GM12878 (cell line): ENCODE data around the gene IMMP2L. TPM values are rescaled to one million over a fixed set of nuclear protein-coding genes. Genes with fewer than 3 reads are reported as not detected.

Experiments used
- ATAC-seq: fragments of 200-7000 bp; cut with Tn5 transposase; 3 replicates; pipeline ENCODE4 v1.9.1; 2020; ENCODE audit warnings: mild to moderate bottlenecking, moderate library complexity
- BruUV-seq: library from RNA; stranded (reverse); fragments of 400-500 nt; replicated peaks from 2 replicates; lab custom pipeline; 2021; lab: Mats Ljungman, UMichigan
- CTCF ChIA-PET: fragments of 300-600 bp; sonication (Branson Sonifier 250); formaldehyde crosslinking; extraction: SDS; loops from one replicate; lab custom pipeline; 2021; ENCODE audit warnings: inconsistent platforms; lab: Yijun Ruan, JAX
- POLR2A ChIA-PET: fragments of 350-600 bp; formaldehyde crosslinking; extraction: SDS; loops from one replicate; lab custom pipeline; 2021; ENCODE audit warnings: inconsistent platforms; lab: Charles Lee
- RAD21 ChIA-PET: fragments of 300-600 bp; sonication (Branson Sonifier 250); formaldehyde crosslinking; loops from one replicate; lab custom pipeline; 2023; ENCODE audit warnings: antibody characterized with exemption; ENCODE audit not compliant: unreplicated experiment; lab: Charles Lee
- SMC1A ChIA-PET: fragments of 300-600 bp; sonication (Branson Sonifier 250); formaldehyde crosslinking; loops from one replicate; lab custom pipeline; 2023; ENCODE audit not compliant: unreplicated experiment, uncharacterized antibody; lab: Charles Lee
- DNase-seq: peaks from one replicate; pipeline ENCODE4 v3.0.0-alpha.2; 2011; ENCODE audit warnings: low read depth, low spot score
- FAIRE-seq: peaks from 3 replicates; lab custom pipeline; 2011; peaks lifted over from hg19 to GRCh38; lab: Jason Lieb, UNC
- H2AFZ ChIP-seq: 2 replicates; pipeline ENCODE4 v1.6.0; 2011; ENCODE audit warnings: low read depth, low read length, control low read depth; ENCODE audit not compliant: control insufficient read depth
- H3K27ac ChIP-seq: 2 replicates; pipeline ENCODE4 v1.5.1; 2011; ENCODE audit warnings: control low read depth; ENCODE audit not compliant: control insufficient read depth, insufficient read depth
- H3K27me3 ChIP-seq, 2 experiments: replicated peaks in 1 of 2; 2 replicates each; pipeline versions ENCODE4 v1.6.0 to v1.6.1; 2011; ENCODE audit warnings: low read length in 1 of 2; ENCODE audit not compliant: control insufficient read depth in 2 of 2, insufficient read depth in 2 of 2
- H3K36me3 ChIP-seq, 2 experiments: 2 replicates each; pipeline ENCODE4 v1.5.1; 2011; ENCODE audit warnings: low read length in 1 of 2; ENCODE audit not compliant: control insufficient read depth in 2 of 2, insufficient read depth in 2 of 2
- H3K4me1 ChIP-seq: 2 replicates; pipeline ENCODE4 v1.6.1; 2011; ENCODE audit warnings: mild to moderate bottlenecking, low read length, moderate library complexity, mixed read lengths; ENCODE audit not compliant: control insufficient read depth, insufficient read depth
- H3K4me2 ChIP-seq: 2 replicates; pipeline ENCODE4 v1.6.0; 2011; ENCODE audit warnings: control low read depth; ENCODE audit not compliant: control insufficient read depth, insufficient read depth
- H3K4me3 ChIP-seq: fragments of 200-600 bp; sonication (generic); 2 replicates; pipeline ENCODE4 v1.5.1; 2016
- H3K79me2 ChIP-seq: 2 replicates; pipeline ENCODE4 v1.6.0; 2011; ENCODE audit warnings: low read length; ENCODE audit not compliant: control insufficient read depth, insufficient read depth
- H3K9ac ChIP-seq: 2 replicates; pipeline ENCODE4 v1.8.0; 2011; ENCODE audit warnings: low read length, control low read depth, mixed read lengths; ENCODE audit not compliant: control insufficient read depth, insufficient read depth
- H3K9me3 ChIP-seq: replicated peaks from 3 replicates; pipeline ENCODE4 v1.5.1; 2011; ENCODE audit warnings: mild to moderate bottlenecking, low read length; ENCODE audit not compliant: control insufficient read depth, insufficient read depth
- H4K20me1 ChIP-seq: 2 replicates; pipeline ENCODE4 v1.6.0; 2011; ENCODE audit not compliant: control insufficient read depth, insufficient read depth
- BACH1 ChIP-seq: fragments of 450-650 bp; IDR thresholded peaks from 2 replicates; pipeline ENCODE4 v1.6.1; 2017; ENCODE audit warnings: mild to moderate bottlenecking, borderline replicate concordance
- BMI1 ChIP-seq: fragments of 450-650 bp; IDR thresholded peaks from 2 replicates; pipeline ENCODE4 v1.6.1; 2016; ENCODE audit warnings: mild to moderate bottlenecking, moderate library complexity, borderline replicate concordance
- DPF2 ChIP-seq: fragments of 450-650 bp; IDR thresholded peaks from 2 replicates; pipeline ENCODE4 v1.6.1; 2017; ENCODE audit warnings: mild to moderate bottlenecking
- EP300 ChIP-seq, 2 experiments: fragments of 150-350 bp in 1 of 2; IDR thresholded peaks; 2 replicates each; pipeline ENCODE4 v1.6.1; 2011 to 2012; ENCODE audit warnings: low read depth in 2 of 2, low read length in 2 of 2, borderline replicate concordance in 1 of 2, improper control_type of control experiment in 1 of 2, inconsistent platforms in 1 of 2; ENCODE audit not compliant: control insufficient read depth in 1 of 2
- FOS ChIP-seq: IDR thresholded peaks from 3 replicates; pipeline ENCODE4 v1.6.1; 2011; ENCODE audit warnings: borderline replicate concordance; ENCODE audit not compliant: insufficient read length; ENCODE audit errors: extremely low read depth
- FOXM1 ChIP-seq: IDR thresholded peaks from 2 replicates; pipeline ENCODE4 v1.6.1; 2012; ENCODE audit warnings: low read depth, mild to moderate bottlenecking, inconsistent platforms, low read length, moderate library complexity
- HDAC2 ChIP-seq: fragments of 200-600 bp; sonication (generic); IDR thresholded peaks from 2 replicates; pipeline ENCODE4 v1.6.1; 2017
- IRF4 ChIP-seq: IDR thresholded peaks from 2 replicates; pipeline ENCODE4 v1.6.1; 2011; ENCODE audit warnings: low read depth, low read length
- KAT2A ChIP-seq: conservative IDR thresholded peaks from 2 replicates; pipeline ENCODE4 v1.6.1; 2011; ENCODE audit warnings: low read depth, low read length; ENCODE audit not compliant: control insufficient read depth
- MXI1 ChIP-seq: fragments of 150-350 bp; IDR thresholded peaks from 2 replicates; pipeline ENCODE4 v1.6.1; 2011; ENCODE audit warnings: low read depth, mild to moderate bottlenecking, inconsistent platforms, low read length, improper control_type of control experiment
- PML ChIP-seq: IDR thresholded peaks from 2 replicates; pipeline ENCODE4 v1.6.1; 2012; ENCODE audit warnings: low read length, inconsistent platforms
- POU2F2 ChIP-seq: IDR thresholded peaks from 3 replicates; pipeline ENCODE4 v1.6.1; 2011; ENCODE audit warnings: low read depth, mild to moderate bottlenecking, low read length, borderline replicate concordance
- SMAD1 ChIP-seq: fragments of 450-650 bp; IDR thresholded peaks from 2 replicates; pipeline ENCODE4 v1.6.1; 2018; ENCODE audit warnings: mild to moderate bottlenecking, low read depth; ENCODE audit not compliant: partially characterized antibody
- SMARCA5 ChIP-seq: fragments of 450-650 bp; IDR thresholded peaks from 2 replicates; pipeline ENCODE4 v1.6.1; 2017; ENCODE audit warnings: mild to moderate bottlenecking
- SMC3 ChIP-seq: IDR thresholded peaks from 2 replicates; pipeline ENCODE4 v1.6.1; 2011; ENCODE audit warnings: low read length, improper control_type of control experiment, borderline replicate concordance
- SREBF2 ChIP-seq: IDR thresholded peaks from 2 replicates; pipeline ENCODE4 v1.6.1; 2012; ENCODE audit warnings: mild to moderate bottlenecking, low read length
- WGBS: methylation state at CpG from one replicate; pipeline ENCODE4 v1.1.6; 2016; ENCODE audit warnings: low lambda C conversion rate; ENCODE audit not compliant: insufficient replicate concordance, insufficient coverage; ENCODE audit errors: missing lambda C conversion rate; 5-methylcytosine and 5-hydroxymethylcytosine counted together
- in situ Hi-C: fragments of 300-500 bp; cut with MboI; formaldehyde crosslinking; loops from 9 replicates; pipeline ENCODE4 v1.14.3; 2018; ENCODE audit warnings: mixed read lengths
- intact Hi-C: fragments of 100-400 bp; cut with micrococcal nuclease; formaldehyde crosslinking; loops from one replicate; pipeline ENCODE4 v1.14.2; 2022; ENCODE audit not compliant: unreplicated experiment
- polyA plus RNA-seq, 11 experiments: library from polyadenylated mRNA; depleted of rRNA in 4 of 11; unstranded in 6 of 11; stranded (reverse) in 5 of 11; fragments of >200 nt; fragmentation: Nextera tagmentation in 4 of 11; fragmentation: Illumina TruSeq in 1 of 11; extraction: Ambion mirVana in 4 of 11; extraction: Trizol in 1 of 11; gene quantifications; 1 replicate in 1 of 11; 2 replicates in 10 of 11; pipeline versions ENCODE4 v1.2.1 to v1.2.3, GENCODE V29; 2011 to 2016; ENCODE audit warnings: inconsistent platforms in 2 of 11, missing spikeins in 2 of 11, low read depth in 1 of 11
- total RNA-seq, 4 experiments: library from RNA; depleted of rRNA in 3 of 4; stranded (reverse); fragments of >200 nt in 3 of 4; fragmentation: Illumina TruSeq in 1 of 4; extraction: Trizol in 1 of 4; gene quantifications; 2 replicates each; pipeline versions ENCODE4 v1.2.1 to v1.2.3, GENCODE V29; 2013 to 2021
- TF ChIP-seq, protein P1 (sequence below): IDR thresholded peaks from 2 replicates; pipeline ENCODE4 v1.6.1; 2011; ENCODE audit warnings: low read depth, low read length, improper control_type of control experiment, borderline replicate concordance
- TF ChIP-seq, protein P2 (sequence below): IDR thresholded peaks from 2 replicates; pipeline ENCODE4 v1.6.1; 2012; ENCODE audit warnings: low read length, inconsistent platforms
- TF ChIP-seq, protein P3 (sequence below): fragments of 450-650 bp; IDR thresholded peaks from 2 replicates; pipeline ENCODE4 v1.6.1; 2017; ENCODE audit warnings: mild to moderate bottlenecking
- TF ChIP-seq, protein P4 (sequence below): fragments of 450-650 bp; conservative IDR thresholded peaks from 2 replicates; pipeline ENCODE4 v1.6.1; 2017; ENCODE audit warnings: mild to moderate bottlenecking, moderate library complexity

The IMMP2L gene
- total and polyA plus RNA-seq, 10 of the 15 experiments (the other 5 are each of a cell fraction or from before 2014, with no cell fraction given), result 12.6 to 46.3 (median 19.6) TPM

DNA sequence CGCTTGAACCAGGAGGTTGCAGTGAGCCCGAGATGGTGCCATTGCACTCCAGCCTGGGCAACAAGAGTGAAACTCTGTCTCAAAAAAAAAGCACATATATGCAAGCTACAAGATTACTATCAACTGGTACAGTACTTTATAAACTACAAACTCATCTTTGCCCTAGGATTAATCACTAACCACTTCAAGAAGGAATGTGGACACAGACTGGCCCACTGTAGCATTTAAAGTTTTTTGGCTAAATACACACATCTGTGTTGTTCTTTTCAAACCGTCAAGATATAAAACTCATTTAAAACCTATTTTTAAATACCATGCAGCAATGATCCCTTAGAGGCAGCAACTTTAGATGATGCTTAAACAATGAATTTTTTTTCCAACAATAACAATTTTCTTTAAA is 205.4 kb downstream of the IMMP2L start:
- no peak for DNase-seq
- Histone ChIP-seq H3K4me2 (no peak overlapping the region), H4K20me1 (no peaks in the 10 kb centered on the region), H3K79me2 (no peaks in the 10 kb centered on the region), H3K9ac (no peak overlapping the region), H3K36me3 (no peaks in the 10 kb centered on the region), H2AFZ (no peak overlapping the region), H3K27ac (no peak overlapping the region), H3K4me3 (no peak overlapping the region), H3K4me1 (no peaks in the 10 kb centered on the region), H3K27me3 (no peaks in the 10 kb centered on the region), H3K9me3 (no peaks in the 10 kb centered on the region)
- no peak for ATAC-seq
- no peak for TF ChIP-seq SMARCA5
- no peak for TF ChIP-seq HDAC2
- TF ChIP-seq KAT2A, result no peak
- no peak for TF ChIP-seq PML
- no peak for TF ChIP-seq IRF4
- no peak for TF ChIP-seq POU2F2
- TF ChIP-seq, protein P1, sequence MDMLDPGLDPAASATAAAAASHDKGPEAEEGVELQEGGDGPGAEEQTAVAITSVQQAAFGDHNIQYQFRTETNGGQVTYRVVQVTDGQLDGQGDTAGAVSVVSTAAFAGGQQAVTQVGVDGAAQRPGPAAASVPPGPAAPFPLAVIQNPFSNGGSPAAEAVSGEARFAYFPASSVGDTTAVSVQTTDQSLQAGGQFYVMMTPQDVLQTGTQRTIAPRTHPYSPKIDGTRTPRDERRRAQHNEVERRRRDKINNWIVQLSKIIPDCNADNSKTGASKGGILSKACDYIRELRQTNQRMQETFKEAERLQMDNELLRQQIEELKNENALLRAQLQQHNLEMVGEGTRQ, result no peak
- TF ChIP-seq, protein P2, sequence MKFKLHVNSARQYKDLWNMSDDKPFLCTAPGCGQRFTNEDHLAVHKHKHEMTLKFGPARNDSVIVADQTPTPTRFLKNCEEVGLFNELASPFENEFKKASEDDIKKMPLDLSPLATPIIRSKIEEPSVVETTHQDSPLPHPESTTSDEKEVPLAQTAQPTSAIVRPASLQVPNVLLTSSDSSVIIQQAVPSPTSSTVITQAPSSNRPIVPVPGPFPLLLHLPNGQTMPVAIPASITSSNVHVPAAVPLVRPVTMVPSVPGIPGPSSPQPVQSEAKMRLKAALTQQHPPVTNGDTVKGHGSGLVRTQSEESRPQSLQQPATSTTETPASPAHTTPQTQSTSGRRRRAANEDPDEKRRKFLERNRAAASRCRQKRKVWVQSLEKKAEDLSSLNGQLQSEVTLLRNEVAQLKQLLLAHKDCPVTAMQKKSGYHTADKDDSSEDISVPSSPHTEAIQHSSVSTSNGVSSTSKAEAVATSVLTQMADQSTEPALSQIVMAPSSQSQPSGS, result no peak
- TF ChIP-seq SMC3, result no peak
- no peak for TF ChIP-seq EP300 (IDR thresholded peaks at IDR 0.05; ENCODE audit: borderline replicate concordance in 1 of 2, control insufficient read depth in 1 of 2, low read depth in 2 of 2, low read length in 2 of 2)
- TF ChIP-seq DPF2, result no peak
- TF ChIP-seq, protein P3, sequence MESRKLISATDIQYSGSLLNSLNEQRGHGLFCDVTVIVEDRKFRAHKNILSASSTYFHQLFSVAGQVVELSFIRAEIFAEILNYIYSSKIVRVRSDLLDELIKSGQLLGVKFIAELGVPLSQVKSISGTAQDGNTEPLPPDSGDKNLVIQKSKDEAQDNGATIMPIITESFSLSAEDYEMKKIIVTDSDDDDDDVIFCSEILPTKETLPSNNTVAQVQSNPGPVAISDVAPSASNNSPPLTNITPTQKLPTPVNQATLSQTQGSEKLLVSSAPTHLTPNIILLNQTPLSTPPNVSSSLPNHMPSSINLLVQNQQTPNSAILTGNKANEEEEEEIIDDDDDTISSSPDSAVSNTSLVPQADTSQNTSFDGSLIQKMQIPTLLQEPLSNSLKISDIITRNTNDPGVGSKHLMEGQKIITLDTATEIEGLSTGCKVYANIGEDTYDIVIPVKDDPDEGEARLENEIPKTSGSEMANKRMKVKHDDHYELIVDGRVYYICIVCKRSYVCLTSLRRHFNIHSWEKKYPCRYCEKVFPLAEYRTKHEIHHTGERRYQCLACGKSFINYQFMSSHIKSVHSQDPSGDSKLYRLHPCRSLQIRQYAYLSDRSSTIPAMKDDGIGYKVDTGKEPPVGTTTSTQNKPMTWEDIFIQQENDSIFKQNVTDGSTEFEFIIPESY, result no peak
- TF ChIP-seq SMAD1, result no peak
- TF ChIP-seq FOS, result no peak
- TF ChIP-seq BMI1, result no peak
- TF ChIP-seq BACH1, result no peak
- TF ChIP-seq, protein P4, sequence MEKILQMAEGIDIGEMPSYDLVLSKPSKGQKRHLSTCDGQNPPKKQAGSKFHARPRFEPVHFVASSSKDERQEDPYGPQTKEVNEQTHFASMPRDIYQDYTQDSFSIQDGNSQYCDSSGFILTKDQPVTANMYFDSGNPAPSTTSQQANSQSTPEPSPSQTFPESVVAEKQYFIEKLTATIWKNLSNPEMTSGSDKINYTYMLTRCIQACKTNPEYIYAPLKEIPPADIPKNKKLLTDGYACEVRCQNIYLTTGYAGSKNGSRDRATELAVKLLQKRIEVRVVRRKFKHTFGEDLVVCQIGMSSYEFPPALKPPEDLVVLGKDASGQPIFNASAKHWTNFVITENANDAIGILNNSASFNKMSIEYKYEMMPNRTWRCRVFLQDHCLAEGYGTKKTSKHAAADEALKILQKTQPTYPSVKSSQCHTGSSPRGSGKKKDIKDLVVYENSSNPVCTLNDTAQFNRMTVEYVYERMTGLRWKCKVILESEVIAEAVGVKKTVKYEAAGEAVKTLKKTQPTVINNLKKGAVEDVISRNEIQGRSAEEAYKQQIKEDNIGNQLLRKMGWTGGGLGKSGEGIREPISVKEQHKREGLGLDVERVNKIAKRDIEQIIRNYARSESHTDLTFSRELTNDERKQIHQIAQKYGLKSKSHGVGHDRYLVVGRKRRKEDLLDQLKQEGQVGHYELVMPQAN, result no peak
- TF ChIP-seq FOXM1, result no peak
- no peak for TF ChIP-seq SREBF2
- no peak for TF ChIP-seq MXI1
- no TSS peak for BruUV-seq
- ChIA-PET RAD21 (no interaction called here), SMC1A (interaction anchor here (0.9 kb wide), 1 partner anchor 22 kb away, joined by 3 read pairs; no protein-coding TSS in a partner anchor), POLR2A (no interaction called here), CTCF (no interaction called here)
- intact Hi-C loops (no loop called here), in situ Hi-C loops (no loop called here)
- WGBS, result 100% methylated on average over 3 of the region's 3 CpGs
- no peak for FAIRE-seq
